Fibroblast of lung (primary cell): ENCODE results near the gene TTBK2. TPM values are rescaled to one million over a fixed set of nuclear protein-coding genes. Genes with fewer than 3 reads are reported as not detected.

Experiments used
- DNase-seq, 2 donors: peaks; one replicate each; pipeline versions ENCODE4 v3.0.0 to v3.0.0-alpha.2; 2010; ENCODE audit warnings: low read depth in 2 of 2
- H2AFZ ChIP-seq: 2 replicates; pipeline ENCODE4 v1.5.1; 2012; ENCODE audit warnings: low read length, control low read depth, inconsistent platforms
- H3K27ac ChIP-seq: 2 replicates; pipeline ENCODE4 v1.5.1; 2011; ENCODE audit warnings: low read length, control low read depth; ENCODE audit not compliant: insufficient read depth
- H3K27me3 ChIP-seq: 2 replicates; pipeline ENCODE4 v1.5.1; 2011; ENCODE audit warnings: mild to moderate bottlenecking, low read length; ENCODE audit not compliant: control insufficient read depth, insufficient read depth
- H3K36me3 ChIP-seq: 2 replicates; pipeline ENCODE4 v1.5.1; 2011; ENCODE audit warnings: low read length; ENCODE audit not compliant: control insufficient read depth, insufficient read depth
- H3K4me1 ChIP-seq: 2 replicates; pipeline ENCODE4 v1.5.1; 2011; ENCODE audit warnings: low read length; ENCODE audit not compliant: control insufficient read depth, insufficient read depth; ENCODE audit errors: extremely low read depth
- H3K4me2 ChIP-seq: 2 replicates; pipeline ENCODE4 v1.5.1; 2011; ENCODE audit warnings: low read length, control low read depth; ENCODE audit not compliant: insufficient read depth; ENCODE audit errors: extremely low read depth
- H3K4me3 ChIP-seq, 4 experiments: fragments of 200-600 bp in 1 of 4; sonication (generic) in 1 of 4; replicated peaks in 1 of 4; 2 replicates each; pipeline ENCODE4 v1.5.1; 2011 to 2016; ENCODE audit warnings: low read length in 4 of 4, low read depth in 3 of 4, mild to moderate bottlenecking in 3 of 4, control low read depth in 2 of 4, inconsistent platforms in 1 of 4, mixed read lengths in 1 of 4; ENCODE audit not compliant: insufficient read depth in 1 of 4; ENCODE audit errors: control extremely low read depth in 1 of 4
- H3K79me2 ChIP-seq: 2 replicates; pipeline ENCODE4 v1.5.1; 2012; ENCODE audit warnings: mild to moderate bottlenecking, low read length, inconsistent platforms; ENCODE audit not compliant: control insufficient read depth, insufficient read depth
- H3K9ac ChIP-seq: 2 replicates; pipeline ENCODE4 v1.5.1; 2011; ENCODE audit warnings: mild to moderate bottlenecking, low read length, control low read depth; ENCODE audit not compliant: insufficient read depth
- H3K9me3 ChIP-seq: 2 replicates; pipeline ENCODE4 v1.5.1; 2012; ENCODE audit warnings: low read depth, low read length; ENCODE audit not compliant: control insufficient read depth, insufficient read depth
- H4K20me1 ChIP-seq: 2 replicates; pipeline ENCODE4 v1.5.1; 2011; ENCODE audit warnings: low read length; ENCODE audit not compliant: control insufficient read depth, insufficient read depth; ENCODE audit errors: extremely low read depth
- EZH2 ChIP-seq: IDR thresholded peaks from 2 replicates; pipeline ENCODE4 v1.5.1; 2012; ENCODE audit warnings: low read length, control low read depth, mild to moderate bottlenecking; ENCODE audit errors: missing control alignments
- polyA plus RNA-seq, 2 donors: library from polyadenylated mRNA; depleted of rRNA in 1 of 2; stranded (reverse) in 1 of 2; unstranded in 1 of 2; fragments of >200 nt; gene quantifications; 2 replicates each; pipeline ENCODE4 v1.2.1, GENCODE V29; 2011 to 2012; ENCODE audit warnings: missing spikeins in 1 of 2
- total RNA-seq: library from RNA; depleted of rRNA; stranded (reverse); fragments of >200 nt; gene quantifications from 2 replicates; pipeline ENCODE4 v1.2.1, GENCODE V29; 2014
- TF ChIP-seq, protein P1 (sequence below), 2 donors: IDR thresholded peaks in 1 of 2; conservative IDR thresholded peaks in 1 of 2; 1 replicate in 1 of 2; 2 replicates in 1 of 2; pipeline ENCODE4 v1.5.1; 2011 to 2012; ENCODE audit warnings: low read length in 2 of 2, control low read depth in 1 of 2, inconsistent platforms in 1 of 2, low read depth in 1 of 2, mild to moderate bottlenecking in 1 of 2

TTBK2 gene
- total and polyA plus RNA-seq, 2 donors (not counting 1 experiment from before 2014, with no cell fraction given), result 5.6 to 16.2 TPM

DNA sequence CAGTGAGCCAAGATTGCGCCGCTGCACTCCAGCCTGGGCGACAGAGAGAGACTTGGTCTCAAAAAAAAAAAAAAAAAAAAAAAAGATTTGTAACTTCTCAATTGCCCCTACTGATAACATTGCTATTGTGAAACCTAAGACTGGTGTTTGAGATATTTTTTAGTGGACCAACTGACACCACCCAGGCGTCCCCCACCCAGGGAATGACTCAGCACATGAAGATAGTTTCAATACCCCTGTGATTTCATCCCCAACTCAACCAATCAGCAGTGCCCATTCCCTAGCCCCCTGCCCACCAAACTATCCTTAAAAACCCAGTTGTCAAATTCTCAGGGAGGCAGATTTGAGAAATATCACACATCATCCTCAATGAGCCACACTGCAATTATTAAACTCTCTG, 76.9 kb downstream of the TTBK2 start:
- no peaks in the 10 kb centered on the region for H3K4me1 ChIP-seq
- H3K4me2 ChIP-seq, result no peak overlapping the region
- no peaks in the 10 kb centered on the region for H3K9me3 ChIP-seq
- no peak overlapping the region for H3K27ac ChIP-seq
- H2AFZ ChIP-seq, result no peak overlapping the region
- H3K27me3 ChIP-seq, result no peaks in the 10 kb centered on the region
- no peak overlapping the region for H3K9ac ChIP-seq
- no peaks in the 10 kb centered on the region for H3K36me3 ChIP-seq
- no peak overlapping the region for H3K4me3 ChIP-seq
- no peaks in the 10 kb centered on the region for H4K20me1 ChIP-seq
- no peak for DNase-seq
- TF ChIP-seq, protein P1, sequence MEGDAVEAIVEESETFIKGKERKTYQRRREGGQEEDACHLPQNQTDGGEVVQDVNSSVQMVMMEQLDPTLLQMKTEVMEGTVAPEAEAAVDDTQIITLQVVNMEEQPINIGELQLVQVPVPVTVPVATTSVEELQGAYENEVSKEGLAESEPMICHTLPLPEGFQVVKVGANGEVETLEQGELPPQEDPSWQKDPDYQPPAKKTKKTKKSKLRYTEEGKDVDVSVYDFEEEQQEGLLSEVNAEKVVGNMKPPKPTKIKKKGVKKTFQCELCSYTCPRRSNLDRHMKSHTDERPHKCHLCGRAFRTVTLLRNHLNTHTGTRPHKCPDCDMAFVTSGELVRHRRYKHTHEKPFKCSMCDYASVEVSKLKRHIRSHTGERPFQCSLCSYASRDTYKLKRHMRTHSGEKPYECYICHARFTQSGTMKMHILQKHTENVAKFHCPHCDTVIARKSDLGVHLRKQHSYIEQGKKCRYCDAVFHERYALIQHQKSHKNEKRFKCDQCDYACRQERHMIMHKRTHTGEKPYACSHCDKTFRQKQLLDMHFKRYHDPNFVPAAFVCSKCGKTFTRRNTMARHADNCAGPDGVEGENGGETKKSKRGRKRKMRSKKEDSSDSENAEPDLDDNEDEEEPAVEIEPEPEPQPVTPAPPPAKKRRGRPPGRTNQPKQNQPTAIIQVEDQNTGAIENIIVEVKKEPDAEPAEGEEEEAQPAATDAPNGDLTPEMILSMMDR (conservative IDR thresholded peaks at IDR 0.05 in 1 of 2, IDR thresholded peaks at IDR 0.05 in 1 of 2; ENCODE audit: low read depth in 1 of 2, low read length in 2 of 2), result no peak
- TF ChIP-seq EZH2, result no peak
- no peaks in the 10 kb centered on the region for H3K79me2 ChIP-seq

DNA sequence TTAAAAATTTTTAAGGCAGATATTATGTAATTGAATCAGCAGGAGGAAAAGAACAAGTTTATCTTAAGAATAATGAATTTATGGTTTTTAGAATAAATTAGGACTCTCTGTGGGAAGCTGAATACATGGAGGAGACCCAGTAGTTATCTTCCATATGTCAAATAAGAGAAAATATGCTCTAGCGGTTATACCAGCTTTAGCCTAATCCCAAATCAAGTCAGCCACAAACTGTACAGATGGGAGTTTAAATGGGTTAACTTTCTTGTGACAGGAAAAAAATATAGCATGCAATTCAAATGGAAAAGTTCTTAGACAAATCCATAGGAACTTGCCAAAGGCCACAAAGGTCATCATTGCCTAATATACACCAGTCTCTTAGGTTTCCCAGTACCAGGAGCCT, 84.3 kb downstream of the TTBK2 start:
- H3K4me2 ChIP-seq, result no peak overlapping the region
- TF ChIP-seq, protein P1 (conservative IDR thresholded peaks at IDR 0.05 in 1 of 2, IDR thresholded peaks at IDR 0.05 in 1 of 2; ENCODE audit: low read depth in 1 of 2, low read length in 2 of 2), result no peak
- no peak for TF ChIP-seq EZH2
- H3K4me1 ChIP-seq, result no peaks in the 10 kb centered on the region
- no peaks in the 10 kb centered on the region for H3K36me3 ChIP-seq
- DNase-seq, result no peak
- H3K9ac ChIP-seq, result no peak overlapping the region
- no peaks in the 10 kb centered on the region for H4K20me1 ChIP-seq
- H3K9me3 ChIP-seq, result no peaks in the 10 kb centered on the region
- no peak overlapping the region for H3K4me3 ChIP-seq
- H2AFZ ChIP-seq, result no peak overlapping the region
- H3K27me3 ChIP-seq, result no peaks in the 10 kb centered on the region
- no peak overlapping the region for H3K27ac ChIP-seq
- H3K79me2 ChIP-seq, result no peaks in the 10 kb centered on the region

DNA sequence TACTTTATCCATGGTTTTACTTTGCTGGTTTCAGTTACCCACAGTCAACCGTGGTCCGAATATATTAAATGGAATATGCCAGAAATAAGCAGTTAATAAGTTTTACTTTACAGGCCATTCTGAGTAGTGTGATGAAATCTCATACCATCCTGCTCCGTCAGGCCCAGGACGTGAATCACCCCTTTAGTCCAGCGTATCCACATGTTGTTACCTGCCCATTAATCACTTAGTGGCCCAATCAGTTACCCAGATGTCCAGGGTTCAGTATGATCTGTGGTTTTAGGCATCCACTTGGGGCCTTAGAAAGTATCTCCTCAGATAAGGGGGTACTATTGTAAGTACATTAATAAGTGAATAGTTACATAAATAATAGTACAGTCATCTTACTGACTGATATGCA, 88.0 kb downstream of the TTBK2 start:
- H2AFZ ChIP-seq, result no peak overlapping the region
- H3K9me3 ChIP-seq, result no peaks in the 10 kb centered on the region
- H3K79me2 ChIP-seq, result no peaks in the 10 kb centered on the region
- no peaks in the 10 kb centered on the region for H4K20me1 ChIP-seq
- H3K36me3 ChIP-seq, result no peaks in the 10 kb centered on the region
- no peak overlapping the region for H3K27ac ChIP-seq
- no peaks in the 10 kb centered on the region for H3K27me3 ChIP-seq
- no peak overlapping the region for H3K4me2 ChIP-seq
- peak; percentile 65 to 94 for DNase-seq
- no peak overlapping the region for H3K9ac ChIP-seq
- no peak overlapping the region for H3K4me3 ChIP-seq
- no peak for TF ChIP-seq EZH2
- TF ChIP-seq, protein P1 (conservative IDR thresholded peaks at IDR 0.05 in 1 of 2, IDR thresholded peaks at IDR 0.05 in 1 of 2; ENCODE audit: low read depth in 1 of 2, low read length in 2 of 2), result no peak
- no peaks in the 10 kb centered on the region for H3K4me1 ChIP-seq
